OCI-LY7 (cell line): Measurements from ENCODE around the gene LMOD1.

Source experiments
- CTCF ChIP-seq: fragments of 200-600 bp; sonication (generic); conservative IDR thresholded peaks from 2 replicates; pipeline ENCODE4 v1.5.1; 2014; ENCODE audit warnings: mild to moderate bottlenecking, antibody characterized with exemption, low read length, moderate library complexity, mixed read lengths
- EZH2phosphoT487 ChIP-seq: fragments of 200-600 bp; sonication (generic); IDR thresholded peaks from 2 replicates; pipeline ENCODE4 v1.6.1; 2018; ENCODE audit warnings: low read depth, borderline replicate concordance, mild to moderate bottlenecking, mixed run types, antibody characterized with exemption, low read length, moderate library complexity, mixed read lengths

GRCh38 chr1:201917362-201918033, 28.9 kb downstream of the LMOD1 start:
- TF ChIP-seq CTCF: no peak
- no peak for TF ChIP-seq EZH2phosphoT487
